ENCODE data around the gene GPC3.

DNA sequence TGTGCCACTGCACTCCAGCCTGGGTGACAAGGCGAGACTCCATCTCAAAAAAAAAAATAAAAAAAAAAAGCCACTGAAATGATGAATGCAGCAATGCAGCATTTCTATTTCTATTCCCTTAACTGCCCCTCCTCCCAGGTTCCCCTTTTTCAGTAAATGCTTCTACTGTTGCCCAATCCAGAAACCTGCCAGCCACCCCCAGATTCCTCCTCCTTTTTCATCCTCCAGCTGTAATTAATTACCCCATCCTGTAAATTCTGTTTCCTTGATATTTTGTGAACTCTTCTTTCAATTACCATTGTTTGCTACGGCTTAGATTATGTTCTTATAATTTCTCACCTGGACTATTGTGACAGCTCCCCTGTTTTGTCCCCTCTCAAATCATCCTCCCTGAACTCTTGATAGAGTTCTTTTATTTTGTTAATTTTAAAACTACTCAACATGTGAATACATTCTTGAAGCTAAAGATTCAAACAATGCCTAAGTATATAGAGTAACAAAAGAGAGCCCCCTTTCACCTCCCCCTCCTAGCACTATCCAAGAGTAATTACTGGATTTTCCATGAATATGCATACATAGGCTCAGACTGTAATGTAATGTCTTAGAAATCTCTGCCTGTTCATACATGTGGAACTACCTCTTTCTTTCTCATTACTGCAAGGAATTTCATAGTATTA is 429.5 kb downstream of the GPC3 start:
- TF ChIP-seq, protein P1, sequence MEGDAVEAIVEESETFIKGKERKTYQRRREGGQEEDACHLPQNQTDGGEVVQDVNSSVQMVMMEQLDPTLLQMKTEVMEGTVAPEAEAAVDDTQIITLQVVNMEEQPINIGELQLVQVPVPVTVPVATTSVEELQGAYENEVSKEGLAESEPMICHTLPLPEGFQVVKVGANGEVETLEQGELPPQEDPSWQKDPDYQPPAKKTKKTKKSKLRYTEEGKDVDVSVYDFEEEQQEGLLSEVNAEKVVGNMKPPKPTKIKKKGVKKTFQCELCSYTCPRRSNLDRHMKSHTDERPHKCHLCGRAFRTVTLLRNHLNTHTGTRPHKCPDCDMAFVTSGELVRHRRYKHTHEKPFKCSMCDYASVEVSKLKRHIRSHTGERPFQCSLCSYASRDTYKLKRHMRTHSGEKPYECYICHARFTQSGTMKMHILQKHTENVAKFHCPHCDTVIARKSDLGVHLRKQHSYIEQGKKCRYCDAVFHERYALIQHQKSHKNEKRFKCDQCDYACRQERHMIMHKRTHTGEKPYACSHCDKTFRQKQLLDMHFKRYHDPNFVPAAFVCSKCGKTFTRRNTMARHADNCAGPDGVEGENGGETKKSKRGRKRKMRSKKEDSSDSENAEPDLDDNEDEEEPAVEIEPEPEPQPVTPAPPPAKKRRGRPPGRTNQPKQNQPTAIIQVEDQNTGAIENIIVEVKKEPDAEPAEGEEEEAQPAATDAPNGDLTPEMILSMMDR (IDR thresholded peaks at IDR 0.05; ENCODE audit: low read length) = no peak
- no peak for TF ChIP-seq EZH2 (IDR thresholded peaks at IDR 0.05; ENCODE audit: borderline replicate concordance, low read length)
